Nasal cavity respiratory epithelium epithelial cell of viscerocranial mucosa (primary cell): ENCODE measurements around the gene FAR2. TPM values are rescaled to one million over a fixed set of nuclear protein-coding genes. Genes with fewer than 3 reads are reported as not detected.

Source experiments
- total RNA-seq: library from RNA; depleted of rRNA; stranded (reverse); fragments of >200 nt; gene quantifications from 2 replicates; pipeline ENCODE4 v1.2.3, GENCODE V29; 2014

Gene FAR2
- total RNA-seq, result 0.64 and 0.68 TPM in 2 replicates

GRCh38 chr12:29148911-29149690 is at the start of gene FAR2:
TSS of gene FAR2 (plus strand) at chr12:29149278. CDS start at chr12:29270450, 121,172 bp downstream.

GRCh38 chr12:29380536-29381523 is 231.8 kb downstream of the FAR2 start, which contains the start of gene ERGIC2:
TSS of gene ERGIC2 (minus strand) at chr12:29381172. CDS start at chr12:29371633, 9,539 bp downstream.

Other genes starting within 250 kb of the FAR2 start
- gene ERGIC2, start 231.9 kb downstream of the FAR2 start, total RNA-seq, result 51.6 and 68.2 TPM in 2 replicates